ENCODE data around the gene TLR1.
A peak's percentile ranks its signal among the peaks of the same experiment; 100 is the strongest.

The TLR1 gene

DNA sequence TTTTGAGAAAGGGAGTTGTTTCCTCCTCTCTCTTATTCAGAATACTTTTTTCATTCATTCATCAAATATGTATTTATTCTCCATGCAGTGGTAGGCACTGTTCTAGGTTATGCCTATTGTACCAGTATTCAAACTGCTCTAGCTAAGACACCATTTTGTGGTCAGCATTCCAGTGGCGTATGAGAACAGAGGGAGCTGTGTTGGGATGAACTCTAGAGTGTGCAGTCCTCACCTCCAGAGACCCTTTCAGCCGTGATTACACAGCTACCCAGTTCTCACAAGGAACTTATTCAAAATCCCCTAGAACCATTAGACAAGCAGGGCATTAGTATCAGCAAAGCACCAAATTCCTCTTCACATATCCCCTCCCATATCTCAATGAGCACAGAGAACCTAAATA is 4.2 kb downstream of the TLR1 start:
- DNase-seq (ENCODE audit: low read depth), result no peak
- H3K4me3 ChIP-seq (ENCODE audit: low read depth, low read length), result no peak overlapping the region
- TF ChIP-seq, protein P1, sequence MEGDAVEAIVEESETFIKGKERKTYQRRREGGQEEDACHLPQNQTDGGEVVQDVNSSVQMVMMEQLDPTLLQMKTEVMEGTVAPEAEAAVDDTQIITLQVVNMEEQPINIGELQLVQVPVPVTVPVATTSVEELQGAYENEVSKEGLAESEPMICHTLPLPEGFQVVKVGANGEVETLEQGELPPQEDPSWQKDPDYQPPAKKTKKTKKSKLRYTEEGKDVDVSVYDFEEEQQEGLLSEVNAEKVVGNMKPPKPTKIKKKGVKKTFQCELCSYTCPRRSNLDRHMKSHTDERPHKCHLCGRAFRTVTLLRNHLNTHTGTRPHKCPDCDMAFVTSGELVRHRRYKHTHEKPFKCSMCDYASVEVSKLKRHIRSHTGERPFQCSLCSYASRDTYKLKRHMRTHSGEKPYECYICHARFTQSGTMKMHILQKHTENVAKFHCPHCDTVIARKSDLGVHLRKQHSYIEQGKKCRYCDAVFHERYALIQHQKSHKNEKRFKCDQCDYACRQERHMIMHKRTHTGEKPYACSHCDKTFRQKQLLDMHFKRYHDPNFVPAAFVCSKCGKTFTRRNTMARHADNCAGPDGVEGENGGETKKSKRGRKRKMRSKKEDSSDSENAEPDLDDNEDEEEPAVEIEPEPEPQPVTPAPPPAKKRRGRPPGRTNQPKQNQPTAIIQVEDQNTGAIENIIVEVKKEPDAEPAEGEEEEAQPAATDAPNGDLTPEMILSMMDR (IDR thresholded peaks at IDR 0.05; ENCODE audit: insufficient read depth, low read depth, low read length, missing control alignments), result no peak

DNA sequence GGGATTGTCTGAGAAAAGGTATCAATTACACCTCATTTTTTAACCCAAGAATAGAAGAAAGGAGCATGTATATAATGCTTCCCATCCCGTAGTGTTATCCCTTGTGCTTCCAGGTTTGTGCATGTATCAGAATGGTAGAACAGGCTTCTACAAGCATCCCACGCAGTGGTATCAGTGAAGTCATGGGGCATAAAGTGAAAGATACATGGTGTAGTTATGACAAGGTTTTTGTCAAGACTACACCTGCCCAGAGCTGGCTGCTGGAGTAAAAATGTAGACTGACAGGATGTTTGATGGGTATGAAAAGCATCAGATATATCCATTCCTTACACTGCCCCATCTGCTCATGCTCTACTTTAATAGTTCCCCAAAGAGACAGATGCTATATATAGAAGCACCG is 9.5 kb downstream of the TLR1 start:
- DNase-seq (ENCODE audit: low read depth), result no peak
- TF ChIP-seq, protein P1 (IDR thresholded peaks at IDR 0.05; ENCODE audit: insufficient read depth, low read depth, low read length, missing control alignments), result no peak
- no peak overlapping the region for H3K4me3 ChIP-seq (ENCODE audit: low read depth, low read length)

DNA sequence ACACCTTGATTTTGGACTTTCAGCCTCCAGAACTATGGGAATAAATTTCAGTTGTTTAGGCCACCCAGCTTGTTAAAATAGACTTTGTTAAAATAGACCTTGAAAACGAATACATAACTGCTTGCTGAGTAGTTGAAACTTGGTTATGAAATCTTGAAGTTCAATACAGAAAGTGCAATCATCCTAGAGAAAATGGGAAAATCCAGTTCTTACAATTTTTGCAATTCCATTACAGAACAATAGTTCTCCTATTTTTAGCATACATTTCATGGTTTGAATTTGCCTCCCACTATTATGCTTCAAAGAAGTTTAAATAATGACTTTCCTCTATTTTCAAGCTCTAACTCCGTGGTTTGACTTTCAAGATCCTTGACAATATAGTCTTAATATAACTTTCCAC is 10.5 kb downstream of the TLR1 start:
- TF ChIP-seq, protein P1 (IDR thresholded peaks at IDR 0.05; ENCODE audit: insufficient read depth, low read depth, low read length, missing control alignments), result no peak
- DNase-seq (ENCODE audit: low read depth), result no peak
- H3K4me3 ChIP-seq (ENCODE audit: low read depth, low read length), result no peak overlapping the region

DNA sequence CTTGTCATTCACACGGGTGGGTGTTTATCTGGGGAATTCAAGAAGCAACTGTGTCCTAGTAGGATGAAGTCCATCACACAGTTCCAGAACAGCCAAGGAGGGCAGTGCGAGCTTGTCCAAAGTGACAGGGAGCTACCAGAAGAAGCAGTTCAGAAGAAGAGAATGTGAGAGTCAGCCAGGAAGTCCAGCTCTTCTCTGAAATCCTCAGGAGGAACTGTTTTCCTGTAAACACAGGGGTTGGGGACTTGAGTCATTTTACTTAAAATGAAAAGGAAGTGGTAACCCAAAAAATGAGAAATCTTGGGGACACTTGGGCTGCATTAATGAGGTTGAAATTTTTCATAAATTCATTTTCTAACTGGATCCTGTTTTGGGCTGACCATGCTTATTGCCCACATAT is 13.6 kb downstream of the TLR1 start:
- peak; percentile 35 for DNase-seq (ENCODE audit: low read depth)
- no peak overlapping the region for H3K4me3 ChIP-seq (ENCODE audit: low read depth, low read length)
- TF ChIP-seq, protein P1 (IDR thresholded peaks at IDR 0.05; ENCODE audit: insufficient read depth, low read depth, low read length, missing control alignments), result no peak

DNA sequence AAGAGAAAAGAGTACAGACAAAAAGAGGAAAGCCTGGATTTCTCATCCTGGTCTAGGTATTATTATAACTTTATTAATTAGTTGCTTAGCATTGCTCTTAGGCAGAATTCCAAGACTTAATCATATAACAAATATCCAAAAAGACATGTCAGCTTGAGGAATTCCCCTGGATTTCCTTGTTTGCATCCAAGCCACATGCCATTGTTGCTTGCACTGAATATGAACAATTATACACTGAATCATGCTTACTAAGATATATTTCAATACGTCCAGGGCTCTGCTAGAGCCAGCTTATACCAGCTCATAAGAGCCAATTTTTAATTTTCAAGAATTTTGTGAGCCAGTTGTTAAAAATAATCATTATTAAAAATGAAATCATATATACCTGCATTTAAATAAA is 16.3 kb downstream of the TLR1 start:
- DNase-seq (ENCODE audit: low read depth), result no peak
- H3K4me3 ChIP-seq (ENCODE audit: low read depth, low read length), result no peak overlapping the region
- TF ChIP-seq, protein P1 (IDR thresholded peaks at IDR 0.05; ENCODE audit: insufficient read depth, low read depth, low read length, missing control alignments), result no peak

DNA sequence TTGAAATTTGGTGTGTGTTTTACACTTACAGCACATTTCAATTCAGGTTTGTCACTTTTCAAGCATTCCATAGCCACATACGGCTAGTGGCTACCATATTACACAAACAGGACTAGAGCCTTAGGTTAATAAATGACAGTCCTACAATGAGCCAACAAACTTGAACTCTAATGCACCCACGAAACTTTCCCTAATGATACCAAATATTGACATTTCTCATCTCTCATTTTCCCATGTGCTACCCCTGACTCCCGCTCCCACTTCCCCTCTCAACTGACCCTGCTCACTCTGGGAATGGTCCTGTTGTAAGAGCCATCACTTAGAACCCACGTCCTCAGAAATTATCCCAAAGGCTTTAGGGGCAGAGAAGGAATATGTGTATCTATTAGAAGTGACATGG is 16.9 kb downstream of the TLR1 start:
- DNase-seq (ENCODE audit: low read depth), result no peak
- no peak overlapping the region for H3K4me3 ChIP-seq (ENCODE audit: low read depth, low read length)
- TF ChIP-seq, protein P1 (IDR thresholded peaks at IDR 0.05; ENCODE audit: insufficient read depth, low read depth, low read length, missing control alignments), result no peak

DNA sequence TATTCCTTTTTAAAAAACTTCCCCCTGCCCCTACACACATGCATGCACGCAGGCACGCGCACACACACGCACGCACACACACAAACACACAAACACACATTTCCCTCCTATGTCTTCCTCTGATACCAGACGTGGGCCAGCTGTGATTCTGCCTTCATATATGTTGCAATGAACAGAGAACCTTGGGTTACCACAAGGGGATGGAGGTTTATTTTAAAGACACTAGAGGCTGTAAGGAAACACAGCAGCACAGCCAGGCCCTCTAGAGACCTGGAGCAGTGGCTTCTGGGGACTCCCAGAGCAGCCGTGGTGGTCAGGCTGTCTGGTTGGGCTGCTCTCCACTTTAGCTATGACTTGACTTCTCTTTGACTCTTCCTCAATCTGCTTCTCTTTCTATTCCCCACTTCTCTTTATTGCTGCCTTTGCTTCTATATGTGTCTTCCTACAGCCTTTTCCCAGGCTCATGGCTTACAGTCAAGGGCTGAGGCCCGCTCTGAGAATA is 18.6 kb downstream of the TLR1 start:
- peak; percentile 89 for DNase-seq (ENCODE audit: low read depth)
- TF ChIP-seq, protein P1 (IDR thresholded peaks at IDR 0.05; ENCODE audit: insufficient read depth, low read depth, low read length, missing control alignments), result no peak
- H3K4me3 ChIP-seq (ENCODE audit: low read depth, low read length), result no peak overlapping the region

All from GM12865 (cell line).